ENCODE data around the gene PLCXD1.
"Not testable (repeated sequence)": the region's sequence is repeated elsewhere in the genome, so short reads cannot be mapped to it uniquely, and the experiment has no call there.

PLCXD1 gene

DNA sequence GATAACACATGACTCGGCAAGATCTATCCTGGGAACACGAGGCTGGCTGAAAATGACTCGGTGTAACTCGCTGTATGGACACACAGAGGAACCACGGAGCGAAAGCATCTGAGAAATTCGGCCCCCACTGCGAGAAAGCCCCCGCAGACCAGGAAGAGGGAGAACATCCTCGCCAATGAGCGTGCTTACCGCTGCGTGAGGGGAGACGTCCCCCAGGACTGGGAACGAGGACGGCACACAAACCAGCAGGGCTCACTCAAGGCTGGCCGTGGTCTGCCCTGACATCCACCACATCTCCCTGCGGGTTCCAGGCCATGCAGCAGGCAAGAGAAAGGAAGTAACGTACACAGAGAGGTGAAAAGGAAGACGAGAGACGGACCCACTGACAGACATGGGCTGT, 55.0 kb downstream of the PLCXD1 start:
- DNase-seq, result no peak

GRCh38 chrX:337331-337831, 56.2 kb downstream of the PLCXD1 start:
- DNase-seq, result no peak

GRCh38 chrX:338281-338835, 57.2 kb downstream of the PLCXD1 start:
- no peak for DNase-seq

DNA sequence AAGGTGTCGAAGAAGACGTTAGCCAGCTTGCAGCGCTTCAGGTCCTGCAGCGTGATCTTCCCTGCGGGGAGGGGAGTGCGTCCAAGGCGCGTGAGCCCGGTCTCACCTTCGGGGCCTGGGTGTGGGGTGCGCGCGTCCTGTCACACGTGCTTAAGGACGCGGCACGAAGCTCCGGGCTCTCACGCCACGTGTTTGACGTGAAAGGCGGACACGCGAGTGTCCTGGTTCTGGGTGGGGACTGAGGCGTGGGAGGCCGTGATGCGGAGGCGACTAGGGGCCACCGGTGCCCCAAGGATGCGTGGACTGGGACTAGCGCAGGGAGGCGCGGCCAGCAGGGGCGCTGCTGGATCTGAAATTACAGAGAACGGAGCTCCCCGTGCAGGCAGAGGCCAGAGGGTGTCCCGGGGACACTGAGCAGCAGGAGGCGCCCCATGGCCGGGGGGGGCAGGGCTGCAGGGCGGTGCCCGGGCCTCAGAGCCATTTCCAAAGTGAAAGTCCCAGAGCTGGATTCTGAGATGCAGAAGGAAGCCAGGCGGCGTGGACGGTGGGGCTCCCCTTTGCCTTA, 57.7 kb downstream of the PLCXD1 start:
- DNase-seq, result no peak

DNA sequence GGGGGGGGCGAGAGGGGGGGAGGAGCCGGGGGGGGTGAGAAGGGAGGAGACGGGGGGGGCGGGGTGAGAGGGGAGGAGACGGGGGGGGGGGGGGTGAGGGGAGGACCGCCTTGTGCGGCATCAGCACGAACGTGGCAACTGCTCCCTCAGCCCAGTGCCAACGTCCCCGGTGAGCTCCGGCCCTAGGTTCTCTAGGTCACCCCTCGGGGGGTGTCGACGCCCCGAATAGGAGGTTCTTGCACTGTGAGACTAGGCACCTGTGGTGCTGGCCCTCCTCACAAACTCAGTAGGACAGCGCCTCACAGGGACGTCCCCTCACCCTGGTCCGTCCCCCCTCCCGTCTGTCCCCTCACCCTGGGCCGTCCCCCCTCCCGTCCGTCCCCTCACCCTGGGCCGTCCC, 58.9 kb downstream of the PLCXD1 start:
- DNase-seq, result no peak

DNA sequence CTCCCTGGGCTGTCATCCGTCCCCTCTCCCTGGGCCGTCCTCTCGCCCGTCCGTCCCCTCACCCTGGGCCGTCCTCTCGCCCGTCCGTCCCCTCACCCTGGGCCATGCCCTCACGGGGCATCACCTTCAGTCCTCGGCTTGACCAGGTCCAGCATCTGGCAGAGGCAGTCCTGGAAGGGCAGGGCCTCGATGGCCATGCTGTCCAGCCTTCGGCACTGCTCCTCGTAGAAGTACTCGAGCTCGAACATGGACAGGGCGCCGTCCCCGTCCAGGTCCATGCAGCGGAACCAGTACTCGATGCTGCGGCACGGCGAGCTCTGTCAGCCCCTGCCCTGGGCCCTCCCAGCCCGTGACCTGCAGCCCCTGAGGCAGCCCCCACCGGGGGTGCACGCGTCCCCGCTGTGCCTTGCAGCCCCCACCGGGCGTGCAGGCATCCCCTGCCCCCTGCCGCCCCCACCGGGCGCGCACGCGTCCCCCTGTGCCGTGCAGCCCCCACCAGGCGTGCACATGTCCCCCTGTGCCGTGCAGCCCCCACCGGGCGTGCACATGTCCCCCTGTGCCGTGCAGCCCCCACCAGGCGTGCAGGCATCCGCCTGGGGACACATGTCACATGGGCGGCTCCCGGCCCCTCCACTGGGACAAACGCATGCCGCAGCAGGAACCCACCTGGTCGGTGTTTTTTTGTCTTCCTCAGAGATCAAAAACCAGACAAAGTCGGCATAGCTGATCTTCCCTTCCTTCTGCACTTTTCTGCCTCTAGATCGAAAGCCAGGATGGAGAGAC, 59.7 kb downstream of the PLCXD1 start:
- DNase-seq, result no peak

DNA sequence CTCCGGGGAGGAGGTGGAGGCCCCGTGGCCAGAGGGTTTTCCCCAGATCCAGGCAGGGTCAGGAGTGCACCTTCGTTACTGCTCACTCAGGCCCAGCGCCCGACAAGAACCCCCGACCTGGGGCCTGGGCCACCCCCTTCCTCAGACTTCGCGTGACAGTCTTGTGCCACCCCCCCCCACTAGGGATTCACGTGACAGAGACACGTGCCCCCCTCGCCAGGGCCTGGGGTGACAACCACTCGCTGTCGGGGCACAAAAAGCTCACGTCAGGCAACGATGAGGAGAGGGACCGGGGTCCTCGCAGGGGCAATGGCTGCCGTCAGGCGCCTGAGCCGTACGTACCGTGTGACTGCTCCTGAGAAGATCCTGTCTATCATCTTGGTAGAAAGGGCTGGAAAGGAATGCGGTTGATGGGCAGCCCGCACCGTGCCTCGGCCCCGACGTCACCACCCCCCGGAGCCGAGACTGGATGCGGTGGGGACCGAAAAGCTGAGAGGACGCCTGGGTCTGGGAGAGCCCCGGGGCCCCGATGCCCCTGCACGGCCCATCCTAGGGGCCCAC, 60.4 kb downstream of the PLCXD1 start:
- no peak for DNase-seq

GRCh38 chrX:344371-344901, 63.3 kb downstream of the PLCXD1 start:
- no peak for DNase-seq

DNA sequence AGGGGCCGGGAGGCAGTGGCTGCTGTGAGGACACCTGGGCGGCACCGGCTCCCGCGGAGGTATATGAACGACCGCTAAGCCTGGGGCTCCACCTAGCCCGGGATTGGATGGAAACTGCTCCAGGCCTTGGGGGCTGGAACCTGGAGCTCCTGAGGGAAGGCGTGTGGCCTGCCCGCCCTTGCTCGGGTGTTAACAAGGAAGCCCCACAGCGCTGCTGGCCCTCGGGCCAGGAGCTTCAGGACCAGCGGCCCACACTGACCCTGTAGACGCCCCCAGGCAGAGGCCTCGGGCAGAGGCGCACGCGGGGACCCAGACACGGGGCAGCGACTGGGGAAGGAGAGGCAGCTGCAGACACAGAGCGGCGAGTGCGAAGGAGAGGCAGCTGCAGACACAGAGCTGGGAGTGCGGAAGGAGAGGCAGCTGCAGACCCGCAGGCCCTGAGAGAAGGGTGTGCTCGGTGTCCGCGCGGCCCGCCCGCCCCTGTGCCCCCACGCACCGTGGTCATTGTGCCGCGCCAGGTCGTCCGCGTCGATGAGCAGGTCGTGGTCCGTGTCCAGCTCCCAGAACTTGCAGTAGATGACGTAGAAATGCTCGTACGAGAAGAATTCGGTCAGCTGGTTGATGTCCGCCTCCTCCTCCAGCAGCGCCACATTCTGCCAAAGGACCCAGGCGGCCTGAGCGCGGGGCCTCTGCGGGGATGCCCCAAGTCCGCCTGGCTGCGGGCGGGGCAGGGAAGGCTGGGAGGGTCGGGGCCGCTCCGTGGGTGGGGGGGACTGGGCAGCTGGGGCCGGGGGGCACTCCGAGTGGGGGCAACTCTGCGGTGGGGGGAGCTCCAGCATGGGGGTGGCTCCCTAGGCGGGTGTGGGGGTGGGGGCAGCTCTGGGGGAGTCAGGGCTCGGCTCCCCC, 64.1 kb downstream of the PLCXD1 start:
- no peak for DNase-seq

DNA sequence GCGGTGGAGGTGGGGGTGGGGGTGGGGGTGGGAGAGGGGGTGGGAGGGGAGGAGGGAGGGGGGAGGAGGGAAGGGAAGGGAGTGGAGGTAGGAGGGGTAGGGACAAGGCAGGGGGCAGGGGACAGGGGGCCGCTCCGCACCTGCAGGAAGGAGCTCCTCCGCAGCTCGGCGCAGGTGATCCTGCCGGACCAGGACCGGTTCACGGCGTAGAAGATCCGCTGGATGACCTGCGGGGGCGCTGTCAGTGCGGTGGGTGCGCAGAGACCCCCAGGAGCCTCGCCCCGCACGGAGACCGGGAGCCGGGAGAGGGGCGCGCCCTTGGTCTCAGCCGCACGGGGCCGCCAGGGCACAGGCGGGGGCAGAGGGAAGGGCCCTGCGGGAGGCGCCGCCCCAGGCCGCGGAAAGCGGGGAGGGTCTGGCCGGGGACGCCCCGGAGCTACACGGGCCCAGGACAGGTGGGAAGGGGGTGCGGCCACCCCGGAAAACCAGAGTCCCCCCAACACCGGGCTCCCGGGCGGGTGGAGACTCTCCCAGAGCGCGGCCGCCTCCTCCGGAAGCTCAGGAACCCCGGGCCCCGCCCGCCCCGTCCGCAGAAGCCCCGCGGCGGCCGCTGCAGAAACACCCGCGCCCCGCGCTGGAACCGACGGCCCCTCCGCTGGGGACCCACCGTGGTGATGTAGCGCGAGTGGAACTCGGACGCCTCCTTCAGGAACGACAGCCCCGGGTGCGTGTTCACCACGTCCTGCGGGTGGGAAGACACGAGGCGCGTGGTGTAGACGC, 65.0 kb downstream of the PLCXD1 start:
- DNase-seq, result no peak

DNA sequence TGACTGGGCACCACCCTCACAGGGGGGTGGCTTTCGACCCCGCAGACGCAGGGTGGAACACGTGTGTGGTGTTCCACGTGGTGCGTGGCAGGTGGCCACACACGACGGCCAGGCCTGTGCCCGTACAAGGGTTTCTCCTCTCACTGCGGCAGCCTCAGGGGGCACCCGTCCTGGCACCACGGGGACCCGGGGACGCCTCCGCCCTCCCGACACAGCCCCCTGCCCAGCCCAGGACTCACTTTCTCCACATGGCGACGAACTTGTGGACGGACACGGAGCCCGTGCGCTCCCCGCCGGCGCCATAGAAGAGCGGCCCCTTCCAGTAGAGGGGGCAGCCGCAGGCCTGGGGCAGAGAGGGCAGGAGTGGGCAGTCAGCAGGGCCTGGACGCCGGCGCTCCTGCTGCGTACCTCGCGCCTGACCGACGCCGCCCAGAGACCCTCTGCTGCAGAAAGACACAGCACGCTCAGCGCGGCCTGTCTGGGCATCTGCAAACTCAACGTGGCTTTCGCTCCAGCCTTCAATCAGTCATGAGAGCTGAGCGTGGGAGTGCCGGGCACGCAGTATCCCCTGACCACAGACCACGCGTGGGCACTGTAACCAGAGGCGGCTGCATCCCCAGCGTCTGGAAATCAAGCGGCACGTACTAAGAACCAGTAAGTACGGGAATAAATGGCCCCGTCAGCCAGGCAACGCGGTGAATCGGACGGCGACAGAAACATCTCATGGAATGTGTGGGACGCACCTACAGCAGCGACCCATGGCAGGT, 66.4 kb downstream of the PLCXD1 start:
- DNase-seq, result no peak

GRCh38 chrX:348461-349117, 67.4 kb downstream of the PLCXD1 start:
- no peak for DNase-seq

- no peak for DNase-seq
These were observed 68.0 kb downstream of the PLCXD1 start for GRCh38 chrX:349196-349595.

- DNase-seq, result no peak
These were observed 68.5 kb downstream of the PLCXD1 start for GRCh38 chrX:349702-350101.

DNA sequence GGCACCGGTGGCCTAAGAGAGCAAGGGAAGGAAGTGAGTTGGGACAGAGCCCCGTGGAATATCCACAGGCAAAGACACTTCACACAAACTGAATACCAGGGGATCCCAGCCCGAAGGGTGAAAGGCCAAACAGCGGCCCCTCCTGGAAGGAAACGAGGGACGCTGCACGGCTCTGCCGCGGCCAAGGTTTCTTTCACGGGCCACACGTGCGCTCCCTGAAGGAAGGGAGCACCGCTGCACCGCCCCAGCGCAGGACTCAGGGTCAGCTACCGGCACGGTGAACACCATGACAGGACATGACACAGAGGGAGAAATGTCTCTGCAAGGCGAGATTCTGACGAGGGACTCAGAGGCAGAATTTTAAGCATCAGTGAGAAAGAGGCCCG, 69.0 kb downstream of the PLCXD1 start:
- no peak for DNase-seq

- DNase-seq, result no peak
These were observed 69.5 kb downstream of the PLCXD1 start for GRCh38 chrX:350534-351323.

DNA sequence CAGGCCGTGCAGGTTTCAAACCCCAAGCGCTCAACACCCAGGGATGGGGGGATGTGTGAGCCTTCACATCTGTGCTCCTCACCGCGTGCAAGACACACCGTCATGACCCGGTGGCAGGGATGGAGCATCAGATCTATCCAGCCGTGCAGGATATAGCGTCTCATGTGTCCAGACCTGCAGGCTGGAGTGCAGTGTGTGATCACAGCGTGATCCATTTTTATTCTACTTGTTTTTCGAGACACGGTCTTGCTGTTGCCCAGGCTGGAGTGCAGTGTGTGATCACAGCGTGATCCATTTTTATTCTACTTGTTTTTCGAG, 70.1 kb downstream of the PLCXD1 start:
- DNase-seq, result not testable (repeated sequence)

DNA sequence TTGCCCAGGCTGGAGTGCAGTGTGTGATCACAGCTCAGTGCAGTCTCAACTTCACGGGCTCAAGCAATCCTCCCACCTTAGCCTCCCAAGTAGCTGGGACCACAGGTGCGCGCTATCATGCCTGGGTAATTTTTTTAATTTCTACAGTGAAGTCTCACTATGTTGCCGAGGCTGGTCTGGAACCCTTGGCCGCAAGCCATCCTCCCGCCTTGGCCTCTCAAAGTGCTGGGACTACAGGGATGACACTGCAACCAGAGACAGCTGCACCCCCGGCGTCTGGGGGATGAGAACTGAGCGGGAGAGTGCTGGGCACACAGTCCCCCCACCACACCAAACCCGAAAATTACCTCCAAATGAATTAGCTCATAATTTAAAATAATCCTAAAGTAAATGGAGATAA, 70.6 kb downstream of the PLCXD1 start:
- DNase-seq, result no peak

DNA sequence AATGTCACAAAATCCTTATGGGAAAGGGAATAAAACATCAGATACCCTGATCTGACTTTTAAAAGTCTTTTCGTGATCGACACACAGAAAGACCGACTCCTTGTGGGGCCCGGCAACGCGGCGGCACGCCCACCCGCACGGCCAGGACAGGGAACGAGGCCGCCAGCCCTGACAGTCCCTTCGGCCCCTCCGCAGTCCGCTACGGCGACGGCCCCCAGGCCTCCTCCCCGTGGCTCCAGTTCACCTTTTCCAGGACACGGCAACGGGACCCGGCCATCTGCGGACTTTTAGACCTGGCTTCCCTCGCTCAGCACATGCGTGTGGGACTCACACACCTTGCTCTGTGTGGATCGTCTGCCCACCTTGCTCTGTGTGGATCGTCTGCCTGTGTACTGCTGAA, 71.0 kb downstream of the PLCXD1 start:
- DNase-seq, result no peak

Measured in CD4-positive, alpha-beta T cell treated with Interferon gamma for 1 hour (primary cell).